ENCODE data around the gene TSSK3.
A peak's percentile ranks its signal among the peaks of the same experiment; 100 is the strongest.
"Not testable (repeated sequence)": the region's sequence is repeated elsewhere in the genome, so short reads cannot be mapped to it uniquely, and the experiment has no call there.

TSSK3 gene

DNA sequence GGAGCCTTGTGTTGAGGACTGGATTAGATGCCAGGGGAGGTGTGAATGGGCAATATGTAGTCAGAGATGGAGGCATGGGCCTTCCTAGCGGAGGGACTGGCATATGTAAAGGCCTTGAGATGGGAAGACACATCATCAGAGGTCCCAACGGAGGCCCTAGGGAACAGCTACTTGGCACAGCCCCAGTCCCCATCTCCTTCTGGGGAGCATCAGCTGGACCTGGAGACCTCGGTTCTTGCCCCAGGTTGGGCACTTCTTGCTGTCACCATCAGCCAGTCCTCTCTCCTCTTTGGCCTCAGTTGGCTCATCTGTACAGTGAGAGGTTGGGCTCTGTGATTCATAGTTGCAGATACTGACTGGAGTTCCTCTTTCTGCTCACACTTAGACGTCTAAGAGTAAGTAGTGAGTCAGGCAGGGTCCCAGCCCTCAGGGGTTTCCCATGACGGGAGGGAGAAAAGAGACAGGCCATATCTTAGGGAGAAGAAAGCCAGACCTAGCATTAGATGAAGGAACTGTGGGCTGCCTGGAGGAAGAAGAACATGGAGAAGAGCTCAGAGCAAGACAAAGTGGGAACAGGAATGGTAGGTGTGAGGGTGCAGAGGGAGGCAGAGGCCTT is 22.9 kb upstream of the TSSK3 start:
- no peak for DNase-seq

DNA sequence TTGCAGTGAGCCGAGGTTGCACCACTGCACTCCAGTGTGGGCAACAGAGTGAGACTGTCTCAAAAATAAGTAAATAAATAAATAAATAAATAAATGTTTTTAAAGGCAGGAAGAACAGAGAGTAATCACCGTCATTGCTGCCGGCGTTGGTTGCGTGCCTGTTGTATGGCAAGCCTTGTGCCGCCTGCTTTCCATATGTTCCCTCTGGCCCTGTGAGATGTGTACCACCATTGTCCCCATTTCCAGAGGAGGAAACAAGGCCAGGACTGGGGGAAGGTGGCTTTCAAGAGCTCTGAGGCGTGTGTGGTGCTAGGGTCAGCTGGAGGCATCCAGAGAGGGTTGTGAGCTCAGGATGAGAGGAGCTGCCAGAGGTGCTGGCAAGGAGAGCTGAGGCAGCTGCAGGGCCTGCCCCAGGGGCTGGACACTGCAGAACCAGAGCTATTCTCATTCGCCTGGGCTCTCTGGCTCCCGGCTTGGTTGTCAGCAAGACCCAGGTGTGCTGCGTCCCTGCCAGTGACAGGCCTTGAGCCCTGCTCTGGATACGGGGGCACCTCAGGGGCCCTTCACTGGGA is 21.1 kb upstream of the TSSK3 start:
- DNase-seq: no peak

DNA sequence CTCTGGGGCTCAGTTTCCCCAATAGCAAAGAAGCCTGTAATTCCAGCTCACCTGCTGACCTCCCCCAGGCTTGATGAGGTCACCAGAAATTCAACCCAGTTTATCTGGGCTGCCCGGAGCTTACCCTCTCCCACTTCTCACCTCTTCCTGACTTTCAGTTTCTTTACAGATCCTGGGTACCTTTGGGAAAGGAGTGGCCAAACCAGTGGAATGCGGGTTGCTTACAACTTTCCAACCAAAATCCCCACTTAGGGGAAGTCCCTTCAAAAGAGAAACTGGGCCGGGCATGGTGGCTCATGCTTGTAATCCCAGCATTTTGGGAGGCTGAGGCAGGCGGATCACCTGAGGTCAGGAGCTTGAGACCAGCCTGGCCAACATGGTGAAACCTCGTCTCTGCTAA is 20.4 kb upstream of the TSSK3 start:
- no peak for DNase-seq

DNA sequence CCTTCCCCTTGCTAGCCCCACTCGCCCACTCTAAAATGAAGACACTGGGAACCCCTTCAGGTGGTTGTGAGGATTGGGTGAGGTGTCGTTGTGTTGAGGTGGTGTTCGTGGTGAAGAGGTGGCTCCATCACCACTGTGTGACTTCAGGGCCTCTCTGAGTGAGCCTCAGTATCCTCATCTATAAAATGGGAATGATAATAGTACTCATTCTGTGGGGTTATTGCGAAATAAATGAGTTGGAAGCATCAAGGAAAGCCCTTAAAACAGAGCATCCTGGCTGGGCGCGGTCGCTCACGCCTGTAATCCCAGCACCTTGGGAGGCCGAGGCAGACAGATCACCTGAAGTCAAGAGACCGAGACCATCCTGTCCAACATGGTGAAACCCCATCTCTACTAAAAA is 19.6 kb upstream of the TSSK3 start:
- DNase-seq: no peak

DNA sequence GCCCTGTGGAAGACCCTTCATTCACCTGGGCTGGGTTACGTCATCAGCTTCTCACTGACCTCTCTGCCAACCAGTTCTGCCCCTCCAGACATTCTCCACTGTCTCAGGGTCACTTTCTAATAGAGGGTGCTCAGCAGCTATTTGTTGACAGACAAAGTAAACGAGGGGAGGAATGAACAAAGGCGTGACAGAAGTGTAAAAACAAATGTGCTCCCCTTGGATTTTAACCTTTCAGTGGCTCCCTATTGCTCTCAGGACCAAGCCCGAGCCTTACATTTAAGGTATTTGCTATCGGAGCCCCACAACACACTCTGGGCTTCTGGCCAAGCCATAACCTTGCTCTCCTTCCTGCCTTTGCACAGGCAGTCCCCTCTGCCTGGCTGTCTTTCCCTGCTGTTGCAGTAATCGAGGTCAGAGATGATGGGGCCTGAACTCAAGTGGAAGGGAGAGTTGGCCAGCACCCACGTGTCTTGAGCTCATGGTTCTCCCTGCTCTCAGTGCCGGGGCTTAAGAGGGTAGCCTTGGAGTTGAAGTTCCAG is 17.0 kb upstream of the TSSK3 start:
- DNase-seq: peak; percentile 34

DNA sequence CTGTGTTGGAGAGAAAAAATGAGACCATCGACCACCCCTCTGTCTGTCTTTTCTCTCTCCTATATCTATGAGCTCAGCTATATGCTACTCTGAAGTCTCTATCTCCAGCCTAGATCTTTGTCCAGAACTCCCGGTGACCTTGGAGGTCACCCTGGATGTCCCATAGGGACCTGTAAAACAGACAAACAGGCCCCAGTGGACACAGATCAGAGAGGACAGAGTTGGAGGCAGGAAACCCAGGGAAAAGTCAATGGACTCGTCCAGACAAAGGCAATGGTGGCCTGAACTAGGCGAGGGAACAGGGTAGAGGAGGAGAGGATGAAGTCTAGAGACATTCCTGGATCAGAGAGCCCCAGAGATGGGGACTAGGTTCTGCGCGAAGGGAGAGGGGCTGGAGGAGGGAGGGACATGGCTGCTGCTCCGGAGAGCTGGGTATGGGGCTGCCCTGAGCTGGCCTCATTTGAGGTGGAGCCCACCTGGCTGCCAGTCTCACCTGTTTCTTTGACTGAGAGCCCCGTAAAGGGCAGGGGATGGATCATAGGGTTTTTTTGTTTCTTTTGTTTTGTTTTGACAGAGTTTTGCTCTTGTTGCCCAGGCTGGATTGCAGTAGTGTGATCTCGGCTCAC is 15.7 kb upstream of the TSSK3 start:
- no peak for DNase-seq

DNA sequence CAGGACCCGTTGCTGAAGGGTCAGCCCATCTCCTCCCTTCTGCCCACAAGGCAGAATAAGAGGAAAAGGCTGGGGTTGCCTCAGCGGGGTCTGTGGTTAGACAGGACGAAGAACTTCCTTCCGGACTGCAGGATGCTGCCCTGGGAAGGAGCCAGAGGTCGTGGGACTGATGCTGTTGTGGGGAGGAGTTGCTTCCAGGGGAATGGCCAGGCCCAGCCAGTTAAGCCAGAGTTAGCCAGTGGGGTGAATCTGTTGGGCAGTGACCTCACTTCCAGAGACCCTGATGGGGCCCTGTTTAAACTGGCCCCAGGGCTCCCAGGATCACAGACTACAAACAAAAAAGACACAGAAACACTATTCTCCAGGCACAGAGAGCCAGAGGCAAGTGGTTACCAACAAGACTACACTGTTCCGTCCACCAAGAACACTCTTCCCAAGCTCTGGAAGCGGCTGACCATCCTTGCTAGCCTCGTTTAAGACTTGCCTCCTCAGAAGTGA is 13.1 kb upstream of the TSSK3 start:
- DNase-seq: no peak

DNA sequence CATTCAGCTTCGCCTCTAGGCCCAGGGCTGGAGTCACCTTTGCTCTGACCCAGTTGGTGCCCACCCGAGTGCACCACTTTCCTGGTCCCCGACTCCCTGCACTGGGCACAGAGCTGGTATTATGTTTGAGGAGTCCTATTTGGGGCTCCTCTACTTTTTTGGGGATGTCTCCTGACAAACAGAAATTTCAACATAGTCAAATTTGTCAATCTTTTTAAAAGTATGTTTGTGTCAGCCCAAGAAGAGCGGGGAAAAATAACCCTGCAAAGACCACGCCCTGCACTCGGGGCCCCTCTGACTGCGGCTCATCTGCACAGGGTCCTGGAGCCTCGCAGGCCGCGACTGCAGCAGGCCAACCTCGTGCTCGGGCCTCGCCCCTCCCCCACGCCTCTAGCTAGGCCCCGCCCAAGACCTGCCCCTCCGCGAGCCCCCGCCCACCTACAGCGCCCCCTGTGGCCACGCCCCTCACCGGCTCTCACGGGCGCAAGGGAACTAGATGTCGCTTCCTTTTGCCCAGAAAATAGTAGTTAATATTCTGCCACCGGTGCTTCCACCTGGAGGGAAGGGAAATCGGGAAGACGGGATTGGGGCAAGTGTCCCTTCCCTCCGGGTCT is 11.4 kb upstream of the TSSK3 start:
- DNase-seq: no peak

DNA sequence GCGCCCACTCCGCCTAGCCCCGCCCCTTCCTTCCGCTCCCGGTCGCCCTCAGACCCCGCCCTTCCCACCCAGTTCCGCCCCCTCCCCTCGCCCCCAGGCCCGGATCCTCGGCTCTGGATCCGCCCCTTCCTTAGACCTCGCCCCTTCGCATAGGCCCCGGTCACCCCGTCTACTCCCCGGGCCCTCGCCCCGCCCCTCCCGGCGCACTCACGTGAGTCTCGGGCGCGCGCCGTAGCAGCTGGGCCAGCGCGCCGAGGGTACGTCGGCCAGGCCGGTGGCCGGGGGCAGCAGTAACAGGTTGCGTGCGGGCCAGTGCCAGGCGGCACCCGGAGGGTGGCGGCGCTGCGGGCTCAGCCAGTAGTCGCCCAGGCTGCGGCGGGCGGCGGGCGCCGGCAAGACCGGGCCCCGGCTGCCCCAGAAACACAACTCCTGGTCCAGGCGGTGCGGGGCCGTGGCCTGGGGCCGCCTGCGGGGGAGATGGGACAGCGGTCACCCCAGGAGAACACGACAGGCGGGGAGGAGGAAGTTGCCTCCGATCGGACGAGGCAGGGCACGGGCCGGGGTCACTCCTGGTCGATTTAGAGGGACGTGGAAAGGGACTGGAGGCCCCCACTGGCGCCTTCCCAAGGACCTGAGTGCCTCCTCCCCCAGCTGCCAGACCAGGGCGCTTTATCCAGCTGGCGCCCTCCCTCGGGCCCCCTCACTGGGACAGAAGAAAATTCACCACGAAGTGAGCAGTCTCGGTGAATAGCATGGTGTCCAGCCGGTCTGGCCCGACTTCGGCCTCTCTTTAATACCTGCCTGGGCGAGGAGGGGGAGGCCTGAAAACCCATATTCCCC is 10.7 kb upstream of the TSSK3 start:
- DNase-seq: peak; percentile 95

DNA sequence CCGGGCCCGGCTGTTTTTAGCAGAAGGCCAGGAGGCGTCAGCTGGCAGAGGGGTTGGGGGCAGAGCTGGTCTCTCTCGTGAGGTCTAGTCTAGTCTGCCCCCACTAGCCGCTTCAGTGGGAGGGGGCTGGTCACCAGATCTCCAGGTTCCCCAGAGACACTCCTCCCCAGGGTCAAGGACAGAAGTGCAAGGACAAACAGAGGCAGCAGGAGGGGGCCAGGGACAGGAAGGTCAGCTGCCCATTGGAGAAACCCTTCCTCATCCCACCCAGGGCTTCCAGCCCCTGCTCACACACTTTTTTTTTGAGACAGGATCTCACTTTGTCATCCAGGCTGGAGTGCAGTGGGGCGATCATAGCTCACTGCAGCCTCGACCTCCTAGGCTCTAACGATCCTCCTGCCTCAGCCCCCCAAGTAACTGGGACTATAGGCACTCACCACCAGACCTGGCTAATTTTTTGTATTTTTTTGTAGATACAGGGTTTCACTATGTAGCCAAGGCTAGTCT is 10.0 kb upstream of the TSSK3 start:
- no peak for DNase-seq

DNA sequence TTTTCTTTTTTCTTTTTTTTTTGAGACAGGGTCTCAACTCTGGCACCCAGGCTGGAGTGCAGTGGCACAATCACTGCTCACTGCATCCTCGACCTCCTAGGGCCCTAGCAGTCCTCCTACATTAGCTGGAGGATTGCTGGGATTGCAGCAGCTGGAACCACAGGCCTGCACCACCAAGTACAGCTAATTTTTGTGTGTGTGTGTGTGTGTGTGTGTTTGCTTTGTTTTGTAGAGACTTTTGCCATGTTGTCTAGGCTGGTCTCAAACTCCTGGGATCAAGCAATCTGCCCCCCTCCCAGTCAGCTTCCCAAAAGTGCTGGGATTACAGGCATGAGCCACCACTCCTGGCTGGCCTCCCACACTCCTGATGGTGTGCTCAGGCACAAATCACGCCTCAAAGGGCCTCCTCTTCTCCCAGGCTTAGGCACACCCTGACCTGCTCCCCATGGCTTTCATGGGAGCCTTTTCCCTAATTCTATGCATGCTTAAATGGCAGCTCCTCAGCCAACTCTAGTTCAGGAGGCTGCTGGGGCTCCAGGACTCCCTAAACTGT is 9.4 kb upstream of the TSSK3 start:
- no peak for DNase-seq

DNA sequence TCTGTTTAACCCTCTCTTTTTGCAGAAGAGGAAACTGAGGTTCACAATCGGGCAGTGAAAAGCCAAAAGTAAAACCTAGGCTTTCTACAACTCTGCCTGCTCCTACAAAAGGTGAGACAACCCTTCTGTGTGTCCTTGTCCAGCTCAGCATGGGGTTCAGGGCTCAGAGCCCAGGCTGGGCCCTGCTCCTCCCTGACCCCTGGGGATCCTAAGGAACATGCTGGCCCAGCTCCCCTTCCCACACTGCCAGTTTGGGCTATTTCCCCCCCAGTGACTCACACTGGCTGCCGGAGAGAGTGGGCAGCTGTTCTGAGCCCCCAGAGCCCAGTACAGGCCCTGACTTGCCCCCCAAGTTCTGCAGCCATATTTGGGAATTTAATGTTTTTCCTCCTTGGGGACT is 8.9 kb upstream of the TSSK3 start:
- no peak for DNase-seq

DNA sequence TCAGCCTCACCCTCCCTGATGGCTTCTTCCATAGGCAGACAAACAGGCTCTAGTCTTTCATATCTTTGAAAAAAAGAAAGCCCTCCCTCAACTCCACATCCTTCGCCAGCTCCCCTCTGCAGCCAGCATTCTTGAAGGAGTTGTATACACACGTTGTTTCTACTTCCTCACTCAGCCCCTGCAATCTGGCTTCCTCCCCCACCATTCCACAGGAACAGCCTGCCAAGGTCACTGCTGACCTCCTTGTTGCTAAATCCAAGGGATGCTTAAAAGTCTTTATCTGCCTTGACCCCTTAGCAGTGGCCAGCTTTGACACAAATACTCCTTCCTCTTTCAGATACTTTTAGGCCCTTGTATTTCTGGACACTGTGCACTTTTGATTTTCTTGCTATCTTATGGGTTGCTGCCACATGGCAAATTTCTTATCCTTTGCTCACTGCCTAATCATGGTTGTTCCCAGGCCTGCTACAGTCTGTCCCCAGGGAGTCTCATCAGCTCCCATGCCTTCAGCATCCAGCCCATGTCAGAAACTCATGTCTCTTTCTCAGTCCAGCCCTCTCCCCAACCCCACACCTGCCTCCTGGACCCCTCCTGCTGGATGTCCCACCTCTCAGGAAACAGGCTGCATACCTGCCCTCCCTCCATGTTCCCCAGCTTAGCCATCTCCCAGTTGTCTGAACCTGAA is 8.3 kb upstream of the TSSK3 start:
- no peak for DNase-seq

DNA sequence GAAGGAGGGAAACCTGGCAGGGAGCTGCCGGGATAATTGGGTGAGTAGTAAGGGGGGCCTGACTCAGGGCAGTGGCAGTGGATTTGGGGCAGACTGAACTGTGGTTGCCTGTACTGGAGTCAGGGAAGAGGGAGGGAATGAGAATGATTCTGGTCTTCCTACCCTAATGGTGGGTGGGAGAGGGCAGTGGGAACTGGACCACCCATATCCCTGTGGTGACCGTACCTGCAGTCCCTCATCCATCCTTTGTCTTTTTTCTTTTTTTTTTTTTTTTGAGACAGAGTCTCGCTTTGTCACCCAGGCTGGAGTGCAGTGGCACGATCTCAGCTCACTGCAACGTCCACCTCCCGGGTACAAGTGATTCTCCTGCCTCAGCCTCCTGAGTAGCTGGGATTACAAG is 6.6 kb upstream of the TSSK3 start:
- DNase-seq: not testable (repeated sequence)

DNA sequence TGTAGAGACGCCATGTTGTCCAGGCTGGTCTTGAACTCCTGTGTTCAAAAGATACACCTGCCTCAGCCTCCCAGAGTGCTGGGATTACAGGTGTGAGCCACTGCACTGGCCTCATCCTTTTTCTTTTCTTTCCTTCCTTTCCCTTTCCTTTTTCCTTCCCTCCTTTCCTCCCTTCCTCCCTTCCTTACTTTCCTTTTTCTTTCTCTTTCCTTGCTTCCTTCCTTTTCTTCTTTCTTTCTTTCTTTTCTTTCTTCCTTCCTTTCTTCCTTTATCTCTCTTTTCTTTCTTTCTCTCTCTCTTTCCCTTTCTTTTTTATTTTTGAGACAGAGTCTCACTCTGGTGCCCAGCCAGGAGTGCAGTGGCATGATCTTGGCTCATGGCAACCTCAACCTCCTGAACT is 5.9 kb upstream of the TSSK3 start:
- no peak for DNase-seq

DNA sequence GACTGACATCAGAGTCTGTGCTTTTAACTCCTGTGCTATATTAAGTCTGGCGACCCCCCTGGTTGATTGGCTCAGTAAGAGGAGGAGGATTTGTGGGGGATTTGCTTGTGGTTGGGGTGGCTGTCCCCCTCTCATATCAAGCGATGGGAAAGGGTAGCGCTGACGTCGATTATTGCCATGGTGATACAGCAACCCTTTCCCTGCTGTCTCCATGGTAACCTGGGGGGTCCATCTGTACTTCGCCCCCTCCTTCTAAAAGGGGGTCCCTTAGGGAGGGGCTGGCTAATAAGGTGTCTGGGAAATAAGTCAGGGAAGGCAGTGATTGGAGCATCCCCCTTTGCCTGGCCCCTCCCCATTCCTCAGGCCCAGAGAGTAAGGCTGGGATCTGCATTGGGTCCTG is 4.7 kb upstream of the TSSK3 start:
- no peak for DNase-seq

DNA sequence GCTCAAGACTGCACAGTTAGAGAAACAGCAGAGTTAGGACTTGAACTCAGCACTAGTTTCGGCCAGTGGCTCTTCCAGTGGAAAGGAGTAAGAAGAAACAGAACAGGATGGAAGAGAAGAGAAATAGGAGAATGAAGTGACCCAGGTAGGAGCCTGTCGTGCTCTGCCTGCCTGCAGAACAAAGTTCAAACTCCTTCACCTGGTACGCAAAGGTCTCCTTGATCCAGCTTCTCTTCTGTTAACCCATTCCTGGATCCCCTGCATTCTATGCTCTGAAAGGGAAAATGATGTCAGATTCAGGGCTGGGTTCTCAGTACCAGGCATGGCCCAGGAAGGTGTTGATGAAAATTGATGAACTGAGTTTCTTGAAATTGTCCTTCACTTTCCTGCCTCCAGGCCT is 3.9 kb upstream of the TSSK3 start:
- DNase-seq: no peak

DNA sequence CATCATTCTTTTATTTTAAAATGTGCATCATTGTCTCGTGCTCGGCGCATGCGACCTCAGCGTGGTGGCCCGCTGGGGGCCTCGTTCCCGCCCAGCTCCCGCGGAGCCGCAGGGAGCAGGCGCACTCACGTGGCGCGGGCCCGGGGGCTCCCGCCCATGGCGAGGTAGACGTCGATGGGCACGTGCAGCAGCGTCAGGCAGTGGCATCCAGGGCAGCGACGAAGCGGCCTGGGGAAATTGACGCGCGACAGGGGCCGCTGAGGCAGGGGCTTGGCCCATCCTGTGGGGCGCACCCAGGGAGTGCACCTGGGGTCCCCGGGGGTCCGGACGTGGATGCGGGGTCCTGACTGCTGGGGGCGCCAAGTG is 1.0 kb upstream of the TSSK3 start:
- DNase-seq: no peak

DNA sequence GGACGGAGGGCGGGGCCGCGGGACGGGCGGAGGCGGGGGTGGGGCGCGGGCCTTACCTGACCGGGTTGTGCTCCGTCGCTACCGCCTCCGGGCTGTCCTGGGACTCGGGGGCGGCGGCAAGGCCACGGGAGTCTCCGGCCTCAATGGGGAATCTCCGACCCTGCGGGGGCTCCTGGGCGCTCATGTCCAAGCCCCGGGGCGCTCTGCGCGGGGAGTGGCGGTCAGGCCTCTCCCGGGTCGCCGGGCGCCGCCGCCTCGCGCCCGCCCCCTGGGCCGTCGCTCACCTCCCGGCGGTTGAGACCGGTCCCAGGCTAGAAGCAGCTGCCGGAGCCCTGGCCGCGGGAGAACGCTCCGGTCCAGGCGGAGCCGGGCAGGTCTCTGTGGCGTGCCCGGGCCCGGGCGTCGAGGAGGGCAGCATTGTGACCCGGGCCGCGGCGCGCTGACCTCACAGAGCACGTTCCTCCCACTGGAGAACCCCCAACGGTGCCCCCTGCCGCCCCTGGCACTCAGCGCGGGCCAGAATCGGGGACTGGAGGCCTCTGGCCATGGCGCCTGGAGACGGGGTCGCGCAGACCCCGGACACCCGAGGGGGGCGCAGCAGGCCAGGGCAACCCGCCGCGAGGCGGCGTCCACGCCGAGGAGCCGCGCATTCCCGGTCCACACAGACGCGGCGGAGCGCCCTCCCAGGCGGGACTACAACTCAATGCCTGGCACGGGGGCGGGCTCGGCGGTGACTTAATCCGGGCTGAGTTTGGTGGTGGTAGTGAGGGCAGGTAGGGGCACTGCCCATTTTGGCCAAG is 465 bp upstream of the TSSK3 start:
- DNase-seq: peak; percentile 19

DNA sequence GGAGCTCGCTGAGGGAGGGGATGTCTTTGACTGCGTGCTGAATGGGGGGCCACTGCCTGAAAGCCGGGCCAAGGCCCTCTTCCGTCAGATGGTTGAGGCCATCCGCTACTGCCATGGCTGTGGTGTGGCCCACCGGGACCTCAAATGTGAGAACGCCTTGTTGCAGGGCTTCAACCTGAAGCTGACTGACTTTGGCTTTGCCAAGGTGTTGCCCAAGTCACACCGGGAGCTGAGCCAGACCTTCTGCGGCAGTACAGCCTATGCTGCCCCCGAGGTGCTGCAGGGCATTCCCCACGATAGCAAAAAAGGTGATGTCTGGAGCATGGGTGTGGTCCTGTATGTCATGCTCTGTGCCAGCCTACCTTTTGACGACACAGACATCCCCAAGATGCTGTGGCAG is 1.4 kb downstream of the TSSK3 start:
- no peak for DNase-seq

DNA sequence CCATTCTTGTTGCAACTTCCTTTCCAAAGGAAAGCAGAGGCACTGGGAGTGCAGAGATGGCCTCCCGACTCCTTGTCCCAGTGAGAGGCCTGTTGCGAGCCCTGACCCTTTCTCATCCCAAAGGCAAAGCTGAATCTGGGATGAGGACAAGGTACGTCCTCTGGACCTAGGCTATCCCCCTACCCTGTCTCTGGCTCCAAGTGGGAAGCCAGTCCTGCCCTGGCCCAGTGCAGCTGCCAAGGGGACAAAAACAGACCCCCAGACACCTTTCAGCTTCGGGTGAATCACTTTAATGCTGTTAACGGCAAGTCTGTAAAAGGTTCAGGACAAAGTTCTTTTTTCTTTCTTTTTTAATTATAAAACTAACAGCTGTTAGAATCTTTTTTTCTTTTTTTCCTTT is 2.5 kb downstream of the TSSK3 start:
- DNase-seq: no peak

Data from CD4-positive, alpha-beta T cell treated with Interleukin-10 for 1 hour (primary cell).